Trophoblast cell (in vitro differentiated cells and primary cell): Measurements from ENCODE around the gene PHKA2.

Source experiments
- DNase-seq, 2 donors: peaks; one replicate each; pipeline ENCODE4 v3.0.0-alpha.2; 2016
- H2AFZ ChIP-seq: 2 replicates; pipeline ENCODE4 v1.6.1; 2013; ENCODE audit warnings: low read length, moderate library complexity, mild to moderate bottlenecking; ENCODE audit not compliant: insufficient read depth, poor library complexity
- H2AK5ac ChIP-seq: 2 replicates; pipeline ENCODE4 v1.6.1; 2013; ENCODE audit warnings: mild to moderate bottlenecking, low read length
- H2BK120ac ChIP-seq: 2 replicates; pipeline ENCODE4 v1.6.1; 2013; ENCODE audit warnings: low read length, mild to moderate bottlenecking, moderate library complexity; ENCODE audit not compliant: insufficient read depth, poor library complexity
- H2BK12ac ChIP-seq: 2 replicates; pipeline ENCODE4 v1.6.1; 2013; ENCODE audit warnings: mild to moderate bottlenecking, low read length, moderate library complexity
- H2BK5ac ChIP-seq: 2 replicates; pipeline ENCODE4 v1.6.1; 2013; ENCODE audit warnings: low read length, low read depth, moderate library complexity, mild to moderate bottlenecking; ENCODE audit not compliant: poor library complexity
- H3K14ac ChIP-seq: 2 replicates; pipeline ENCODE4 v1.6.1; 2013; ENCODE audit warnings: mild to moderate bottlenecking, low read length
- H3K18ac ChIP-seq: 2 replicates; pipeline ENCODE4 v1.6.1; 2013; ENCODE audit warnings: mild to moderate bottlenecking, low read length
- H3K23ac ChIP-seq: 2 replicates; pipeline ENCODE4 v1.6.1; 2013; ENCODE audit warnings: low read length
- H3K27ac ChIP-seq: 2 replicates; pipeline ENCODE4 v1.5.1; 2013; ENCODE audit warnings: low read depth, mild to moderate bottlenecking, inconsistent platforms, low read length, moderate library complexity
- H3K27me3 ChIP-seq: 2 replicates; pipeline ENCODE4 v1.6.1; 2013; ENCODE audit warnings: inconsistent platforms, mild to moderate bottlenecking, low read length, moderate library complexity; ENCODE audit not compliant: insufficient read depth
- H3K36me3 ChIP-seq, 2 experiments: 1 replicate in 1 of 2; 2 replicates in 1 of 2; pipeline ENCODE4 v1.6.1; 2013; ENCODE audit warnings: low read length in 2 of 2, mild to moderate bottlenecking in 2 of 2, moderate library complexity in 1 of 2; ENCODE audit not compliant: insufficient read depth in 2 of 2, control insufficient read depth in 1 of 2
- H3K4ac ChIP-seq: 2 replicates; pipeline ENCODE4 v1.6.1; 2013; ENCODE audit warnings: low read depth, mild to moderate bottlenecking, low read length, moderate library complexity
- H3K4me1 ChIP-seq, 2 experiments: 1 replicate in 1 of 2; 2 replicates in 1 of 2; pipeline ENCODE4 v1.6.1; 2013; ENCODE audit warnings: low read length in 2 of 2, mild to moderate bottlenecking in 2 of 2, moderate library complexity in 1 of 2; ENCODE audit not compliant: insufficient read depth in 2 of 2, control insufficient read depth in 1 of 2
- H3K4me2 ChIP-seq: 2 replicates; pipeline ENCODE4 v1.6.1; 2013; ENCODE audit warnings: inconsistent platforms, mild to moderate bottlenecking, low read length, moderate library complexity
- H3K4me3 ChIP-seq: 2 replicates; pipeline ENCODE4 v1.5.1; 2013; ENCODE audit warnings: mild to moderate bottlenecking, low read depth, low read length, inconsistent platforms
- H3K79me1 ChIP-seq: one replicate; pipeline ENCODE4 v1.6.1; 2013; ENCODE audit warnings: low read length
- H3K79me2 ChIP-seq: 2 replicates; pipeline ENCODE4 v1.6.1; 2013; ENCODE audit warnings: low read length, mild to moderate bottlenecking; ENCODE audit not compliant: control insufficient read depth, insufficient read depth, poor library complexity
- H3K9ac ChIP-seq: 2 replicates; pipeline ENCODE4 v1.6.1; 2013; ENCODE audit warnings: mild to moderate bottlenecking, low read length
- H3K9me3 ChIP-seq: 2 replicates; pipeline ENCODE4 v1.6.1; 2013; ENCODE audit warnings: low read depth, mild to moderate bottlenecking, control low read depth, inconsistent platforms, low read length; ENCODE audit not compliant: insufficient read depth
- H4K12ac ChIP-seq: 2 replicates; pipeline ENCODE4 v1.6.1; 2013; ENCODE audit warnings: low read depth, mild to moderate bottlenecking, low read length, moderate library complexity
- H4K8ac ChIP-seq: 2 replicates; pipeline ENCODE4 v1.6.1; 2013; ENCODE audit warnings: low read depth, mild to moderate bottlenecking, low read length, moderate library complexity
- H4K91ac ChIP-seq: one replicate; pipeline ENCODE4 v1.6.1; 2013; ENCODE audit warnings: low read depth, mild to moderate bottlenecking, low read length, moderate library complexity
- WGBS: extraction: QIAGEN DNeasy Blood & Tissue Kit; methylation state at CpG from one replicate; pipeline ENCODE4 v1.1.7; 2013; ENCODE audit warnings: missing lambda C conversion rate; ENCODE audit not compliant: insufficient read length, insufficient coverage; ENCODE audit errors: extremely low coverage; 5-methylcytosine and 5-hydroxymethylcytosine counted together

The PHKA2 gene

DNA sequence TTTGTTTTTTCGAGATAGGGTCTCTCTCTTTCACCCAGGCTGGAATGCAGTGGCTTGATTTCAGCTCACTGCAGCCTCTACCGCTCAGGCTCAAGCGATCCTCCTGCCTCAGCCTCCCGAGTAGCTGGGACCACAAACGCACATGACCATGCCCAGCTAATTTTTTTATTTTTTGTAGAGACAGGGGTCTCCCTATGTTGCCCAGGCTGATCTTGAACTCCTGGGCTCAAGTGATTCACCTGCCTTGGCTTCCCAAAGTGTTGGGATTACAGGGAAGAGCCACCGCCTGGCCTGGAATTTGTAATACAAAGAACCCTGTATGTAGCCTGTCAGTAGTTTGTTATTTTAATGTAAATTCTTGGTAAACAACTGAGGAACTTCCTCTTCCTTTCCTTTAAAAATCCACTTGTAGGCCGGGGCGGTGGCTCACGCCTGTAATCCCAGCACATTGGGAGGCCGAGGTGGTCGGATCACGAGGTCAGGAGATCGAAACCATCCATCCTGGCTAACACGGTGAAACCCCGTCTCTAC is 119.5 kb downstream of the PHKA2 start:
- Histone ChIP-seq H3K4me2 (no peak overlapping the region), H3K27me3 (no peaks in the 10 kb centered on the region), H3K4me1 (no peaks in the 10 kb centered on the region), H3K79me2 (no peaks in the 10 kb centered on the region), H2BK120ac (no peak overlapping the region), H4K91ac (no peak overlapping the region), H3K36me3 (no peaks in the 10 kb centered on the region), H4K12ac (no peak overlapping the region), H3K18ac (no peak overlapping the region), H3K23ac (no peak overlapping the region), H4K8ac (no peak overlapping the region), H3K9ac (no peak overlapping the region), H2AK5ac (no peak overlapping the region), H3K9me3 (no peaks in the 10 kb centered on the region), H2BK5ac (no peak overlapping the region), H3K4ac (no peak overlapping the region), H3K79me1 (no peaks in the 10 kb centered on the region), H2BK12ac (no peak overlapping the region), H3K4me3 (no peak overlapping the region), H3K27ac (no peak overlapping the region), H3K14ac (no peak overlapping the region), H2AFZ (no peak overlapping the region)
- no CpG with 5 or more reads among the region's 15 CpGs for WGBS
- no peak for DNase-seq

DNA sequence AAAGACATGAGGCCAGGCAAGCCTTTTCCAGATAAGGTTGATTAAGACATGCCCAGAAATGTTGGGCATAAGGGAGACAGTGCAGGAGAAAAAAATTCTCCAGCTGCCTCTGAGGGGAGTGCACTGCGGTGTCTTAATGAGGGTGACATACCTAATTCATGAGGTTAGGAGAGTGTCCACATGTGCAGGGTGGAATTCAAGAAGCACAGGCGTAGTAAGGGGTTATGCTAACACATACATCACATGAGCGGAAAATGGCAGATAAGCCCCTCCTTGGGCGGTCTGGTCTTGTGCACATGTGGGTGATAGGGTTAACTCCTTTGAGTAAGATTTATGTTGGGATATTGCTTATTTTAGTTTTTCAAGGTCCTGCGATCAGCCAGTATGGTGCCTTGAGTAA is 122.4 kb downstream of the PHKA2 start:
- no peak overlapping the region for H4K12ac ChIP-seq
- DNase-seq, result peak; percentile 6 to 58
- H3K18ac ChIP-seq, result no peak overlapping the region
- H3K23ac ChIP-seq, result no peak overlapping the region
- no peaks in the 10 kb centered on the region for H3K4me1 ChIP-seq
- H2BK120ac ChIP-seq, result no peak overlapping the region
- no peak overlapping the region for H3K14ac ChIP-seq
- no peak overlapping the region for H2AFZ ChIP-seq
- H3K9ac ChIP-seq, result no peak overlapping the region
- no peak overlapping the region for H2BK12ac ChIP-seq
- no peak overlapping the region for H2AK5ac ChIP-seq
- no peaks in the 10 kb centered on the region for H3K36me3 ChIP-seq
- H3K4me2 ChIP-seq, result no peak overlapping the region
- no peak overlapping the region for H4K91ac ChIP-seq
- H3K79me2 ChIP-seq, result no peaks in the 10 kb centered on the region
- no peak overlapping the region for H4K8ac ChIP-seq
- H3K79me1 ChIP-seq, result no peaks in the 10 kb centered on the region
- H3K4ac ChIP-seq, result no peak overlapping the region
- no peak overlapping the region for H3K4me3 ChIP-seq
- H2BK5ac ChIP-seq, result no peak overlapping the region
- no peak overlapping the region for H3K27ac ChIP-seq
- WGBS, result no CpG with 5 or more reads among the region's 5 CpGs
- H3K9me3 ChIP-seq, result no peaks in the 10 kb centered on the region
- H3K27me3 ChIP-seq, result no peaks in the 10 kb centered on the region

DNA sequence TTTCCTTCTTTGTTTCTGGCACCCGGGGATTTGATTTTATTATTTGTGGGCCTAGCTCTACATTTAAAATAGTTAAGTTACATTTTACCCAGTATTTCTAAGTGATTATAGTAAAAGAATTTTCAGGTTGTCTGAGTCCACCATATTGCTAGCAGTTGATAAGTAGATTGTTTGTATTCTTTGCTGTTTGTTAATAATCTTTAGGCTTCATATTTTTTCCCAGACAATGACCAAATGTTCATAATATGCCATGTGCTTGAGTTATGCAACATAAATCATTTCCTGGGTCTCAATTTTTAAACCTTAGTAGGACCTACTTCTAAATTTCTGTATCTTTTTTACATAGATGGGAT is 127.3 kb downstream of the PHKA2 start:
- no peak overlapping the region for H2AFZ ChIP-seq
- H3K27me3 ChIP-seq, result no peaks in the 10 kb centered on the region
- no peak overlapping the region for H3K4me3 ChIP-seq
- H2BK120ac ChIP-seq, result no peak overlapping the region
- no peak overlapping the region for H2AK5ac ChIP-seq
- H4K91ac ChIP-seq, result no peak overlapping the region
- no peaks in the 10 kb centered on the region for H3K9me3 ChIP-seq
- H3K79me2 ChIP-seq, result no peaks in the 10 kb centered on the region
- H3K14ac ChIP-seq, result no peak overlapping the region
- H3K23ac ChIP-seq, result no peak overlapping the region
- H2BK12ac ChIP-seq, result no peak overlapping the region
- no peaks in the 10 kb centered on the region for H3K79me1 ChIP-seq
- H2BK5ac ChIP-seq, result no peak overlapping the region
- no peak overlapping the region for H3K18ac ChIP-seq
- WGBS, result no CpG with 5 or more reads among the region's 1 CpG
- no peak overlapping the region for H3K4ac ChIP-seq
- H4K12ac ChIP-seq, result no peak overlapping the region
- H3K4me1 ChIP-seq, result no peaks in the 10 kb centered on the region
- H3K36me3 ChIP-seq, result no peaks in the 10 kb centered on the region
- H3K4me2 ChIP-seq, result no peak overlapping the region
- no peak overlapping the region for H4K8ac ChIP-seq
- H3K27ac ChIP-seq, result no peak overlapping the region
- no peak for DNase-seq
- H3K9ac ChIP-seq, result no peak overlapping the region

DNA sequence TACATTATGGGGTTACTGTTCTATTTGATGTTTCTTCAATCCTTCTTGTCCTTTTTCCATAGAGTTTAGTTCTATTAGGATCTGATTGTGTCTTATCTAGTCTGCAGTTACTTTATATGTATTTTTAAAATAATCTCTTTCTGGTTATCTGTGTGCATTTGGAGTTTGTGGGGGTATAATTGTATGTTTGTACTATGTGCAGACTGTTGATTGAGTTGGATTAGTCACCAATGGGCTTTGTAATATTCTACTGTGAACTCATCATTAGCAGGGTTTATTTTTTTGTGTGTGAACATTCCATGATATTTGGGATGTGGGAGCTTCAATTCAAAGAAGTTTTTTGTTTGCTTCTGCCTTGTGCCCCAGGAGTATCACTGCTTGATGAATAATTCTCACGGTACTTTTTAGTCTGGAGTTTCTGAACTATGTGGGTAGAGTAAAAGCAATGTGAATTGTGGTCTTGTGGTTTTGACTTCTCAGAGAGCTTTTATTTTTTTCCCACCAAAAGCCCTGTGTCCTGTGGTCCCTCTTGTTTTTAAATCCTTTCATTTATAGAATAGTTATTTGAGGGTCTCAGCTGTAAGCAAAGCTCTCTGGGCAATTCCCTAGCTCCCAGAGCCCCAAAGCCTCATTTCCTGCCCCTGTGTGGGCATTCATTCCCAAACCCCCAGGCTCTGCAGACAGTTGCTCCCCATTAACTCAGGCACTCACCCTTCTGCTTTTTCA is 127.8 kb downstream of the PHKA2 start:
- no CpG with 5 or more reads among the region's 1 CpG for WGBS
- Histone ChIP-seq H2BK120ac (no peak overlapping the region), H3K9ac (no peak overlapping the region), H3K14ac (no peak overlapping the region), H3K23ac (no peak overlapping the region), H2AK5ac (no peak overlapping the region), H4K12ac (no peak overlapping the region), H3K4ac (no peak overlapping the region), H3K79me2 (no peaks in the 10 kb centered on the region), H4K91ac (no peak overlapping the region), H3K79me1 (no peaks in the 10 kb centered on the region), H2AFZ (no peak overlapping the region), H3K36me3 (no peaks in the 10 kb centered on the region), H2BK12ac (no peak overlapping the region), H3K27ac (no peak overlapping the region), H3K4me1 (no peaks in the 10 kb centered on the region), H3K9me3 (no peaks in the 10 kb centered on the region), H3K4me2 (no peak overlapping the region), H2BK5ac (no peak overlapping the region), H4K8ac (no peak overlapping the region), H3K4me3 (no peak overlapping the region), H3K27me3 (no peaks in the 10 kb centered on the region), H3K18ac (no peak overlapping the region)
- no peak for DNase-seq
